K562 (cell line): Measurements from ENCODE around the gene MAGI1.

Source experiments
- CHD4 ChIP-seq: fragments of 200-600 bp; sonication (generic); IDR thresholded peaks from 3 replicates; pipeline ENCODE4 v1.6.1; 2012; ENCODE audit warnings: low read depth, mild to moderate bottlenecking, mixed read lengths, low read length, inconsistent platforms; ENCODE audit not compliant: insufficient read depth, insufficient replicate concordance, poor library complexity, severe bottlenecking
- FOSL1 ChIP-seq: fragments of 200-800 bp; sonication (Bioruptor generic); conservative IDR thresholded peaks from 2 replicates; pipeline ENCODE4 v1.6.1; 2016; ENCODE audit warnings: missing genetic modification characterization, missing compliant biosample characterization
- TCF7L2 ChIP-seq: fragments of 150-350 bp; IDR thresholded peaks from 2 replicates; pipeline ENCODE4 v1.6.1; 2016; ENCODE audit warnings: low read depth, mild to moderate bottlenecking, low read length, moderate library complexity
- TF ChIP-seq, protein P1 (sequence below), 2 experiments: fragments of 200-800 bp in 1 of 2; sonication (Bioruptor generic) in 1 of 2; sonication (generic) in 1 of 2; formaldehyde crosslinking in 1 of 2; IDR thresholded peaks in 1 of 2; conservative IDR thresholded peaks in 1 of 2; 2 replicates each; pipeline versions ENCODE4 v1.5.0 to v1.6.1; 2016 to 2020; ENCODE audit warnings: missing compliant biosample characterization in 1 of 2, missing genetic modification characterization in 1 of 2, missing genetic modification reagents in 1 of 2
- TF ChIP-seq, protein P2 (sequence below): IDR thresholded peaks from 2 replicates; pipeline ENCODE4 v1.6.1; 2014; ENCODE audit warnings: antibody characterized with exemption
- TF ChIP-seq, protein P3 (sequence below): fragments of 250-450 bp; sonication (Bioruptor Pico); IDR thresholded peaks from 2 replicates; pipeline ENCODE4 v1.8.0; 2022; ENCODE audit warnings: inconsistent platforms

DNA sequence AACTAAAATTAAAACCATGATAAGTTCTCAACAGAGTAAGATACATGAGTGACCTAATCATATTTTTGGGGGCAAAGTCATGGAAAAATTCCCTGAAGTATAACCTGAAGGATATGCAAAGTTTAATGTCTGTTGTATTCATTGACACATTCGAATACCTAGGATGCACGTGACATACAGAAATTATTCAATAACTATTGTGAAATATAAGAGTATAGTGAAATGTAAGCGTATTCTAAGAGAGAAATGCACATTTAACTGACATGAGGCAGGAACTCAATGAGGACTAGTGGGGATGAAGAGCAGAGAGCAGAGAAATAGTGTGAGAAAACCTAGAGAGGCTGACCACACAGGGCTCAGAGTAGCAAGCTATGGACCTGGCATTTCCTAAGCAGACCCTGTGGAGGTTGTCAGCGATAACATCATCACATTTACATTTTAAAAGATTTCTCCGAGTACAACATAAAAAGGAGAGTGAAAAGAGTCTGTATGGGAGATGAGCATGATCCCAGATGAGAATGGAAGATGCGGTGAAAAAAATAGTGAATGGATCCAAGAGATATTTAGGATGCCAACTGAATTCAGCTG lies 588.8 kb downstream of the MAGI1 start:
- TF ChIP-seq, protein P1, sequence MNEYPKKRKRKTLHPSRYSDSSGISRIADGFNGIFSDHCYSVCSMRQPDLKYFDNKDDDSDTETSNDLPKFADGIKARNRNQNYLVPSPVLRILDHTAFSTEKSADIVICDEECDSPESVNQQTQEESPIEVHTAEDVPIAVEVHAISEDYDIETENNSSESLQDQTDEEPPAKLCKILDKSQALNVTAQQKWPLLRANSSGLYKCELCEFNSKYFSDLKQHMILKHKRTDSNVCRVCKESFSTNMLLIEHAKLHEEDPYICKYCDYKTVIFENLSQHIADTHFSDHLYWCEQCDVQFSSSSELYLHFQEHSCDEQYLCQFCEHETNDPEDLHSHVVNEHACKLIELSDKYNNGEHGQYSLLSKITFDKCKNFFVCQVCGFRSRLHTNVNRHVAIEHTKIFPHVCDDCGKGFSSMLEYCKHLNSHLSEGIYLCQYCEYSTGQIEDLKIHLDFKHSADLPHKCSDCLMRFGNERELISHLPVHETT (CRISPR knock-in tag; conservative IDR thresholded peaks at IDR 0.05 in 1 of 2, IDR thresholded peaks at IDR 0.05 in 1 of 2), result no peak
- no peak for TF ChIP-seq CHD4
- TF ChIP-seq, protein P2, sequence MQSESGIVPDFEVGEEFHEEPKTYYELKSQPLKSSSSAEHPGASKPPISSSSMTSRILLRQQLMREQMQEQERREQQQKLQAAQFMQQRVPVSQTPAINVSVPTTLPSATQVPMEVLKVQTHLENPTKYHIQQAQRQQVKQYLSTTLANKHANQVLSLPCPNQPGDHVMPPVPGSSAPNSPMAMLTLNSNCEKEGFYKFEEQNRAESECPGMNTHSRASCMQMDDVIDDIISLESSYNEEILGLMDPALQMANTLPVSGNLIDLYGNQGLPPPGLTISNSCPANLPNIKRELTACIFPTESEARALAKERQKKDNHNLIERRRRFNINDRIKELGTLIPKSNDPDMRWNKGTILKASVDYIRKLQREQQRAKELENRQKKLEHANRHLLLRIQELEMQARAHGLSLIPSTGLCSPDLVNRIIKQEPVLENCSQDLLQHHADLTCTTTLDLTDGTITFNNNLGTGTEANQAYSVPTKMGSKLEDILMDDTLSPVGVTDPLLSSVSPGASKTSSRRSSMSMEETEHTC, result no peak
- TF ChIP-seq FOSL1 (tag), result no peak
- TF ChIP-seq, protein P3, sequence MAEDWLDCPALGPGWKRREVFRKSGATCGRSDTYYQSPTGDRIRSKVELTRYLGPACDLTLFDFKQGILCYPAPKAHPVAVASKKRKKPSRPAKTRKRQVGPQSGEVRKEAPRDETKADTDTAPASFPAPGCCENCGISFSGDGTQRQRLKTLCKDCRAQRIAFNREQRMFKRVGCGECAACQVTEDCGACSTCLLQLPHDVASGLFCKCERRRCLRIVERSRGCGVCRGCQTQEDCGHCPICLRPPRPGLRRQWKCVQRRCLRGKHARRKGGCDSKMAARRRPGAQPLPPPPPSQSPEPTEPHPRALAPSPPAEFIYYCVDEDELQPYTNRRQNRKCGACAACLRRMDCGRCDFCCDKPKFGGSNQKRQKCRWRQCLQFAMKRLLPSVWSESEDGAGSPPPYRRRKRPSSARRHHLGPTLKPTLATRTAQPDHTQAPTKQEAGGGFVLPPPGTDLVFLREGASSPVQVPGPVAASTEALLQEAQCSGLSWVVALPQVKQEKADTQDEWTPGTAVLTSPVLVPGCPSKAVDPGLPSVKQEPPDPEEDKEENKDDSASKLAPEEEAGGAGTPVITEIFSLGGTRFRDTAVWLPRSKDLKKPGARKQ (CRISPR knock-in tag), result no peak
- no peak for TF ChIP-seq TCF7L2
